ENCODE results near the gene DSC3. TPM values are rescaled to one million over a fixed set of nuclear protein-coding genes. Genes with fewer than 3 reads are reported as not detected.

Gene DSC3
- total and polyA plus RNA-seq, 9 of the 15 experiments (the other 6 are each of a cell fraction or from before 2014, with no cell fraction given) = 0.01 to 0.40 (median 0.07) TPM

DNA sequence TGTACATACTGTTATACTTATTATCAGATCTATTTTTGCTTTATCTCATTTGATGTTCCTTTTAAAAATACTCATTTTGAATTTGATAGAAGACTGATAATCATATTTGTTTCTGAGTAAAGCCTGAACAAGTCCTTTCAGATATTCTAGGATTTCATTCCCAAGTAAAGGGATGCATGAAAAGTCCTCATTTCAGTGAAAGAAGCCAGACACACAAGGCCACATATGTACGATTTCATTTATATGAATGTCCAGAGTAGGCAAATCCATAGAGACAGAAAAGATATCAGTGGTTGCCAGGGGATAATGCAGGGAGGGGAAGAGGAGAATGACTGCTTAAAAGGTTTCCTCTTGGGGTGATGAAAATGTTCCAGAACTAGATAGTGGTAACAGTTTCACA, 53.4 kb downstream of the DSC3 start (continued):
- TF ChIP-seq, protein P1, sequence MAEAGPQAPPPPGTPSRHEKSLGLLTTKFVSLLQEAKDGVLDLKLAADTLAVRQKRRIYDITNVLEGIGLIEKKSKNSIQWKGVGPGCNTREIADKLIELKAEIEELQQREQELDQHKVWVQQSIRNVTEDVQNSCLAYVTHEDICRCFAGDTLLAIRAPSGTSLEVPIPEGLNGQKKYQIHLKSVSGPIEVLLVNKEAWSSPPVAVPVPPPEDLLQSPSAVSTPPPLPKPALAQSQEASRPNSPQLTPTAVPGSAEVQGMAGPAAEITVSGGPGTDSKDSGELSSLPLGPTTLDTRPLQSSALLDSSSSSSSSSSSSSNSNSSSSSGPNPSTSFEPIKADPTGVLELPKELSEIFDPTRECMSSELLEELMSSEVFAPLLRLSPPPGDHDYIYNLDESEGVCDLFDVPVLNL (CRISPR knock-in tag; IDR thresholded peaks at IDR 0.05; ENCODE audit: low read depth) = no peak
- no peak for TF ChIP-seq YY1 (IDR thresholded peaks at IDR 0.05; ENCODE audit: borderline replicate concordance in 1 of 3, control insufficient read depth in 1 of 3, extremely low read depth in 1 of 3, insufficient read depth in 3 of 3, insufficient read length in 1 of 3, insufficient replicate concordance in 2 of 3, low read depth in 1 of 3, low read length in 2 of 3)

DNA sequence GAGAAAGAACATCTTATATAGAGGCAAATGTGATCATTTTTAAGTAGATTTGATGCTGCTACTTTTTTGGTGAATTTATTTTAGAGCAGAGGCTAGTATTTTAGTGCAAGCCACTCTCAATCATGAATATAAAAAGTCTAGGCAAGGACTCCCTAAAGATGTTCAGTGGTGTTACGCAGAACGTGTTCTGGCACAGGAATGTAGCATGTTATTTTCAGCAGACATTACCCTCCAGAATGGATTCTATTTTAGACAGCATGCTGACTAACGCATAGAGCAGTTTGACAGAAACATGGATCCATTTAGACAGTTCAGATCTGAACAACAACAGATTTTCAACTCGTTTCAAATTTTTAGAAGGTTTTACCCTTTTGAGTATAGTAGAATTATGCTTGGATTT, 54.1 kb downstream of the DSC3 start:
- H2AFZ ChIP-seq (ENCODE audit: low read depth, low read length) = no peak overlapping the region
- H3K79me2 ChIP-seq (ENCODE audit: control insufficient read depth, insufficient read depth, low read length) = no peaks in the 10 kb centered on the region
- DNase-seq (ENCODE audit: extremely low read depth in 1 of 4, low spot score in 3 of 4) (no peak), ATAC-seq (no peak), FAIRE-seq (no peak)
- H3K36me3 ChIP-seq (ENCODE audit: control insufficient read depth, insufficient read depth, low read length) = no peaks in the 10 kb centered on the region
- H3K4me3 ChIP-seq = no peak overlapping the region
- BruUV-seq (replicated peaks) = no TSS peak
- peaks cover 0 to 2% of the 10 kb centered on the region in 2 experiments; a peak in 1 of 5 replicates for H3K4me1 ChIP-seq (replicated peaks in 1 of 2; ENCODE audit: control insufficient read depth in 2 of 2, insufficient read depth in 2 of 2, low read length in 2 of 2)
- in situ Hi-C loops (cut with MboI) = no loop called here
- 26% methylated on average over 4 of the region's 4 CpGs for WGBS (ENCODE audit: insufficient coverage, low coverage, missing lambda C conversion rate)
- intact Hi-C loops (cut with micrococcal nuclease) = no loop called here
- no peaks in the 10 kb centered on the region for H4K20me1 ChIP-seq (replicated peaks; ENCODE audit: control insufficient read depth, insufficient read depth, low read length)
- H3K9me1 ChIP-seq (ENCODE audit: control insufficient read depth, insufficient read depth, low read length) = no peaks in the 10 kb centered on the region
- TF ChIP-seq CHD4 (IDR thresholded peaks at IDR 0.05; ENCODE audit: insufficient read depth, insufficient replicate concordance, low read depth, low read length, poor library complexity, severe bottlenecking) = no peak
- no peak for TF ChIP-seq CEBPB (tag; IDR thresholded peaks at IDR 0.05)
- TF ChIP-seq SAFB2 (IDR thresholded peaks at IDR 0.05; ENCODE audit: borderline replicate concordance, low read depth, low read length, severe bottlenecking) = no peak
- TF ChIP-seq TAF15 (IDR thresholded peaks at IDR 0.05; ENCODE audit: low read depth, low read length) = no peak
- no peak for TF ChIP-seq MCM7 (IDR thresholded peaks at IDR 0.05)
- TF ChIP-seq GATA2 (CRISPR knock-in tag; IDR thresholded peaks at IDR 0.05) = no peak
- TF ChIP-seq EHMT2 (IDR thresholded peaks at IDR 0.05) = no peak
- no peak for TF ChIP-seq RAD51 (IDR thresholded peaks at IDR 0.05; ENCODE audit: borderline replicate concordance, low read depth)
- TF ChIP-seq, protein P2, sequence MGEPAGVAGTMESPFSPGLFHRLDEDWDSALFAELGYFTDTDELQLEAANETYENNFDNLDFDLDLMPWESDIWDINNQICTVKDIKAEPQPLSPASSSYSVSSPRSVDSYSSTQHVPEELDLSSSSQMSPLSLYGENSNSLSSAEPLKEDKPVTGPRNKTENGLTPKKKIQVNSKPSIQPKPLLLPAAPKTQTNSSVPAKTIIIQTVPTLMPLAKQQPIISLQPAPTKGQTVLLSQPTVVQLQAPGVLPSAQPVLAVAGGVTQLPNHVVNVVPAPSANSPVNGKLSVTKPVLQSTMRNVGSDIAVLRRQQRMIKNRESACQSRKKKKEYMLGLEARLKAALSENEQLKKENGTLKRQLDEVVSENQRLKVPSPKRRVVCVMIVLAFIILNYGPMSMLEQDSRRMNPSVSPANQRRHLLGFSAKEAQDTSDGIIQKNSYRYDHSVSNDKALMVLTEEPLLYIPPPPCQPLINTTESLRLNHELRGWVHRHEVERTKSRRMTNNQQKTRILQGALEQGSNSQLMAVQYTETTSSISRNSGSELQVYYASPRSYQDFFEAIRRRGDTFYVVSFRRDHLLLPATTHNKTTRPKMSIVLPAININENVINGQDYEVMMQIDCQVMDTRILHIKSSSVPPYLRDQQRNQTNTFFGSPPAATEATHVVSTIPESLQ (CRISPR knock-in tag; IDR thresholded peaks at IDR 0.05) = no peak
- H3K27me3 ChIP-seq (ENCODE audit: control insufficient read depth in 2 of 2, insufficient read depth in 2 of 2, low read length in 2 of 2) = no peaks in the 10 kb centered on the region
- no peaks in the 10 kb centered on the region for H3K9me3 ChIP-seq (replicated peaks; ENCODE audit: control insufficient read depth, insufficient read depth, low read depth, low read length)
- H3K9ac ChIP-seq (ENCODE audit: insufficient read depth in 1 of 2, low read depth in 2 of 2, low read length in 2 of 2) = no peak overlapping the region
- H3K27ac ChIP-seq (ENCODE audit: extremely low read depth, low read depth, low read length) = no peak overlapping the region
- no peak overlapping the region for H3K4me2 ChIP-seq (ENCODE audit: insufficient read depth, low read length)
- ChIA-PET POLR2A (no interaction called here), CTCF (ENCODE audit: low intra/inter-chr PET ratio) (no interaction called here)
